Glomerular endothelial cell (primary cell): ENCODE measurements around the gene ZNF579. TPM values are rescaled to one million over a fixed set of nuclear protein-coding genes. Genes with fewer than 3 reads are reported as not detected.
"Not testable (repeated sequence)": the region's sequence is repeated elsewhere in the genome, so short reads cannot be mapped to it uniquely, and the experiment has no call there.

Experiments used
- DNase-seq: peaks from one replicate; pipeline ENCODE4 v3.0.0-alpha.2; 2011; ENCODE audit warnings: low read depth, low spot score; ENCODE audit errors: extremely low read depth
- total RNA-seq: library from RNA; depleted of rRNA; stranded (reverse); fragments of >200 nt; gene quantifications from 2 replicates; pipeline ENCODE4 v1.2.3, GENCODE V29; 2015

ZNF579 gene
- total RNA-seq, 1 donor from 2014 or later = 9.5 TPM

DNA sequence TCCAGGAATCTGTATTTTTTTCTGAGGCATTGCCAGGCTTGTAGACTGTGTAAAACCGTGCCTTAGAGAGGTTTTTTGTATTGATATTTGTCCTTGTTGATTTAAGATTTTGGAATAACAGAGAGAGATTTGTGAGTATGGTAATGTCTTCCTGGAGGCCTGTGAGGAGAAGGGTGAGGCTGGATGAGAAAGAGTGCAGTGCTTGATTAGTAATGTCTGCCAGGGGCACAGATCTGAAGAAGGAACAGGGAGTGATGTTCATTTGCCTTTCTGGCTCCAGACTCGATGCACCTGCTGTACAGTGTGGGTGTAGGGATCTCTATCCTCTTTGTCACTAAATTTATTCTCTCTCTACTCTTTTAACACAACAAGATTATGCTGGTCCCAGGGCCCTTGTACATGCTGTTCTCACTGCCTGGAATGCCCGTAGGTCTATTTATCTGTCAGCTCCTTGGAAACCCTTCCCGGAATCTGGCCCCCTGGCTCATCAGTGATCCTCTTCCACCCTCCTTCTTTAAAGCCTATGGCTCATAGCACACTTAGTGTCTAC lies 14.4 kb upstream of the ZNF579 start:
- no peak for DNase-seq

DNA sequence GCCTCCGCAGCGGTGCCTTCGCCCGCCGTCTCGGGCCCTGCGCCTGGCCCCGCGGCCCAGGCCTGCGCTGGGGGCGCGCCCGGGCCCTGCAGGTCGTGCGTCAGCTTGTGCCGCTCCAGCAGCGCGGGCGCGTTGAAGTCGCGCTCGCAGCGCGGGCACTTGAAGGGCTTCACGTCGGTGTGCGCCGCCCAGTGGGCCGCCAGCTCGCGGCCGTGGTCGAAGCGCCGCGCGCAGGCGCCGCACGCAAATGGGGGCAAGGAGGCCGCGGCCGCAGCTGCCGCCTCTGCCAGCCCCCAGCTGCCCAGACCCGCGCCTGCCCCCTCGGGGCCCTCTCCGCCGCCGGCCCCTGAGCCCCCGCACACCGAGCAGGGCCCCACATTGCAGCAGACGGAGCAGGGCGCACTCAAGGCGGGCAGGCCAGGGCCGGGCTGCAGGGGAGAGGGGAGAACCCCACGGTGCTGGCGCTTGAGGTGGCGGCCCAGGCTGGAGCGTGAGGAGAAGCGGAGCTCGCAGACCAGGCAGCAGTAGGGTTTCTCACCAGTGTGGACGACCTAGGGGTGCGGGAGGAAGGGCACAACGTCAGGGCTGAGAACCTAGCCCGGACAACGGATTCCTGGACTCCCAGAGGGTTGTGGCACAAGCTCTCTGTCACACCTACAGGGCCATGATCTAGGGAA lies 12.6 kb upstream of the ZNF579 start:
- no peak for DNase-seq

DNA sequence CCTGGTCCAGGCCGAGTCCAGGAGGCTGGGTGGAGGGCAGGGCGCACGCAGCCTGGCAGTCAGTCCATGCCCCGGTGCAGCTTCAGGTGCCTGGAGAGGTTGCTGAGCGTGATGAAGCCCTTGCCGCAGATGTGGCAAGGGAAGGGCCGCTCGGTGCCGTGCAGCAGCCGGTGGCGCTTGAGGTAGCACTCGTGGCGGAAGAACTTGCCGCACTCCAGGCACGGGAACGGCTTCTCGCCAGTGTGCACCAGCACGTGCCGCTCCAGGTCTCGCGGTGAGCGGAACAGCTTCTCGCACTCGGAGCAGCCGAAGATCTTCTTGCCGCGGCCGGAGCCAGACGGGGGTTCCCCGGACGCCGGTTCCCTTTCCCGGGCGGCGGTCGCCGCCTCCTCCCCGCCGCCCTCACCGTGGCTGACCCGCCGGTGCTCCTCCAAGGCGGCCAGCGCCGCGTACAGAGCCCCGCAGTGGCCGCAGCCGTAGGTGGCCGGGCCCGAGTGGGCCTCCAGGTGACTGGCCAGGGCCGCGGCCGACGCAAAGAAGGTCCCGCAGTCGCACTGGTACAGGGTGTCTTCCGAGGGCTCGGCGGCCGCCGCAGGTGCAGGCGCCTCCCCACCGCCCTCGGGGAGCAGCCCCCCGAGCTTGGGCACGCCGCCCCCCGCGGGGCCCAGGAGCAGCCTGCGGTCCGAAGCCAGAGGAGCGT lies 11.9 kb upstream of the ZNF579 start:
- no peak for DNase-seq

DNA sequence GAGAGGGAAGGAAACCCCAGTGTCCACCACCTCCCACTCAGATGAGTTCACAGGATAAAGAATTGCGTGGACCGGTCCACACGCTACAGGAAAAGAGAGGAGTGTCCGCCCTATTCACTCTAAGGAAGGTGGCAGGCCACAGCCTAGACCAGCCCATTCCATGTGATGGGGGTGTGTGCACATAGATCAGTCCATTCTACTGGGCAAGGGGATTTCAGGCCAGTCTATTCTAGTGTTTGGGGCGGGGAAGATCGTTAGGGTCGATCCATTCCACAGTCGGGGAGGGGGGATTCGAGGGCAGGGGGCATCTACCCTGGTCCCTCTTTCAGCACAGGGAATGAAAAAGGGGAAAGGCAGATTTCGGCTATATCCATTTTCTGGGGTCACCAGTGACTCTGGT lies 10.9 kb upstream of the ZNF579 start:
- no peak for DNase-seq

DNA sequence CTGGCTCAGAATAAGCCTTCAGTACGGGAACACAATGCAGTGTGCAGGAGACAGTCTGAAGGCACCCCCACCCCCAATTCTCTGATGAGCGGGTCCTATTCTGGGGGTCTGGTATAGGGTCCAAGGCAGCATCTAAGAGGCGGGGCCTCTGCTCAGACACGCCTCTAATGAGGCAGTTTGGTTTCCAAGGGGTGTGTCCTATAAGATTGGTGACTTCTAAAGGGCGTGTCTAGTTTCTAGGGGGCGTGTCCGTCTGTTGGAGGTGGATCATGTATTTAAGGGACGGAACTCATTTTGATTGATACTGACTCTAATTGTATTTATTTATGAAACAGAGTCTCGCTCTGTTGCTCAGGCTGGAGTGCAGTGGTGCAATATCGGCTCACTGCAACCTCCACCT lies 10.0 kb upstream of the ZNF579 start:
- DNase-seq = no peak

DNA sequence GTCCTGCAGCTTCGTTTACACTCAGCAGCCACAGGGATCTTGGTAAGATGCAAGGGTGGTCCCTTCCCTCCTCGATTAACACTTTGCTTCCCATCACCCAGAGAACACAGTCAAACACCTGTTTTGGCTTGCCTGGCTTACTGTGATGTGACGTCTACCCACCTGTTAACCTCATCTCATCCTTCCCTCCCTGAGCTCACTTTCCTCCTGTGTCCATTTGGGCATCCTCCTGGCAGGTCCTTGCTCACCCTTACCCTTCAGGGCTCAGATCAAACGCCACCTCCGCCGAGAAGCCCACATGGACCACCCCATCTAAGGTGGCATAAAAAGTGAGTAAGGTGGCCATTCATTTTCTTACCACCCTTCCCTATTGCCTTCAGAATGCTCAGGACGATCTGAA lies 9.5 kb upstream of the ZNF579 start:
- no peak for DNase-seq

DNA sequence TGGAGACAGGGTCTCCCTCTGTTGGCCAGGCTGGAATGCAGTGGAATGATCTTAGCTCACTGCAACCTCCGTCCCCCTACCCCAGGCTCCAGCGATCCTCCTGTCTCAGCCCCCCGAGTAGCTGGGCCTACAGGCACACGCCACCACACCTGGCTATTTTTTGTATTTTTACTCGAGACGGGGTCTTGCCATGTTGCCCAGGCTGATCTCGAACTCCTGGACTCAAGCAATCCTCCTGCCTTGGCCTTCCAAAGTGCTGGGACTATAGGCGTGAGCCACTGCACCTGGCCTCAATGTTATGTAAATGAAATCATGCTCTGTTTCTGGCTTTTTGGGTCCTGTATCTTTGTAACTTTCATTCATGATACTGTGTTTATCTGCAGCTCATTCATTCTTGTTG lies 8.1 kb upstream of the ZNF579 start:
- DNase-seq = no peak

DNA sequence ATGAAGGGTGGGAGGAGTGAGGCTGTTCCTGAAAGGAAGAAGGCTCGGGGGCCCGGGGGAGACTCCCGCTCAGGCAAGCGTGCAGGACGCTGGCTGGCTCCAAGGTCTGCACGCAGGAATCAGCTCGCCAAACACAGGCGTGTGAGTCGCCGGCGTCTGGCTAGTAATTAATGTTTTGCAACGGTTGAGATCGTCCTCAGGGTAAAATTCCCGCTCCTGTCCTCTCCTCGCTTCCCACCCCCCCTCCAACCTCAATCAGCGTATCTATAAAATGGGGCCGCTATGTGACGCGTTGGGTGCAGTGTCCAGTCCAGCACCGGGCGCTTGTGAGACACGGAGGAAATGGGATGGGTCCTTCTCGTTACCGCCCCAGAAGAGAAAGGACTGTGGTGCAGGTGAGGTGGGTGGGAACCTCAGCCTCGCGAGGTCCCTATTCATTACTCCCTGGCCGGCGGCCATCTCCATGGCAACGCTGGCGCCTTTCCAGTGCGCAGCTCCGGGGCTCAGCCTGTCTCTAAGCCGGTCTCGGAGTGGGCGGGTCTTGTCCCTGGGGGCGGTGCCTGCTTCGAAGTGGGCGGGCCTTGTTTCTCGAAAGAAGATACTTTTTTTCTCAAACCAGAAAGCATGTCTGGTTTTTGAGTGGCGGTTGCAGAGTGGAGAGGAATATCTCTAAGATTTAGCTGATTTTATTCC lies 6.5 kb upstream of the ZNF579 start:
- DNase-seq = no peak

DNA sequence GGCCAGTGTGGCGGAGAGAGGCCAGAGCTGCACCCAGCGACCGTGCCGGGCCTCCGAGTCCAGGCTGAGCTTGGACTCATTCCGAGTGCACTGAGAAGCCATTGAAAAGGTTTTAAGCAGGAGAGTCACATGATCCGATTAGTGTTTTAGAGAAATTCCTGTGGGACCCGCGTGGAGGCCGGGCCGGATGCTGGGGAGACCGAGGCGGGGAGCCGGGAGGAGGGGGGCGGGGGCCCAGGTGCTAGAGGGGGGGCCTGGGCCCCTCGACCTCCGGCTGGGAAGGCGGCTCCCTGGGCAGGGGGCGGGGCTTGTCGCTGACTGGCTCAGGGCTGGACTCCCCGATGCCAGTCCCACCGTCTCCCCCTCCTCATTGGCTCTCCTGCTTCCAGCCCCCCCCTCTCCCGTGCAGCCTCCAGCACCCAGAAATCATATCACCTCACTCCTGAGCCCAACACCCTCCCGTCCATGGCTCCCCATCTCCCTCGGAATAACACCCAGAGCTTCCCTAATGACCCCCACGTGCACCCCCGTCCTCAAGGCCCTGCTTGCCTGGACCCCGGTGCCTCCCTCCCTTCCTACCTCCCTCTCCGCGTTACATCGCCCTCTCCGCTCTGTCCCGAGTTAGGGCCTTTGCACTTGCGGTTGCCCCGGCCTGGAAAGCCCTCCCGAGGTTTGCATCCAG lies 5.2 kb upstream of the ZNF579 start:
- no peak for DNase-seq

DNA sequence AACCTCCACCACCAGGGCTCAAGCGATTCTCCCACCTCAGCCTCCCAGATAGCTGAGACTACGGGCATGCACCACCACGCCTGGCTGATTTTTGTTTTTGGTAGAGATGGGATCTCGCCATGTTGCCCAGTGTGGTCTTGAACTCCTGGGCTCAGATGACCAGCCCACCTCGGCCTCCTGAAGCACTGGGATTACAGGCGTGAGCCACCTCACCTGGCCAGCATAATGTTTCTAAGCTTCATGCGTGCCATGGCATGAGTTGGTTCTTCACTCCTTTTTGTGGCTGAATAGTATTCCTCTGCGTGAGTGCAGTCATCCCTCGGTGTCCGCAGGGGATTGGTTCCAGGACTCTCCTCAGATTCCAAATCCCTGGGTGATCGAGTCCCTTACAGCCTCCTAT lies 4.2 kb upstream of the ZNF579 start:
- DNase-seq = no peak

DNA sequence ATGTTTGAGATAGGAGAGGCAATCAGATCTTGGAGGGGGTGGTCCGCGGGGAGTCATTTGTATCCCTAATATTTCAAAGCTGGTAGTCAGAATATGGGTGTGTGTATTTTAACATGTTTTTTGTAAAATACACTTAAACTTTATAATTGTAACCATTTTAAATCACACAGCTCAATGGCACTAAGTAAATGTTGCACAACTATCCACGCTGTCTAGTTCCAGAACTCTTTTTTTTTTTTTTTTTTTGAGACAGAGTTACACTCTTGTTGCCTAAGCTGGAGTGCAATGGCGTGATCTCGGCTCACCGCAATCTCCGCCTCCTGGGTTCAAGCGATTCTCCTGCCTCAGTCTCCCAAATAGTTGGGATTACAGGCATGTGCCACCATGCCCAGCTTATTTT lies 3.2 kb upstream of the ZNF579 start:
- not testable (repeated sequence) for DNase-seq

DNA sequence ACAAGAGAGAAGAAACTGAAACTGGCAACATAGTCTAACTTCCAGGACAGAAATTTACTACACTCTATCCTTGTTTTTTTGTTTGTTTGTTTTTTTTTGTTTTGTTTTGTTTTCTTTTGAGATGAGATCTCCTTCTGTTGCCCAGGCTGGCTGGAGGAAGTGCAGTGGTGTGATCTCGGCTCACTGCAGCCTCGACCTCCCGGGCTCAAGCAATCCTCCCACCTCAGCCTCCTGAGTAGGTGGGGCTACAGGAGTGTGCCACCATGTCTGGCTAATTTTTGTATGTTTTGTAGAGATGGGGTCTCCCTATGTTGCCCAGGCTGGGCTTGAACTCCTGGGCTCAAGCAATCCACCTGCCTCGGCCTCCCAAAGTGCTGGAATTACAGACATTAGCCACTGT lies 1.6 kb upstream of the ZNF579 start:
- DNase-seq = not testable (repeated sequence)

DNA sequence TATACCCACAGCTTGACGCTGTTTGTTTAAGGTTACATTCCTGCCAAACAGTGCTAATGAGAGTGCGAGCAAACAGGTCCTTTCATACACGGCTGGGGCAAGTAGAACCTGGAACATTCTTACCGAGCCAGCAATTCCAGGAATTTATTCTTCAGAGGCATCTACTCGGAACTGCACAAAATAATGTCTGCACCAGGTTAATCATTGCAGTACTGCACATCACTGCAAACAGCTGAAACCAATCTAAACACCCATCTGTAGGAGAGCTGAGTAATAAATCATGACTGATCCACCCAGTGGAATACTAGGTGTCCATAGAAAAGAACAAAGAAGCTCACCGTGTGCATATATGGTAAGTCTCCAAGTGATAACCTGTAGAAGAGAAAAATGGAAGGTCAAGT lies 1.2 kb upstream of the ZNF579 start:
- no peak for DNase-seq

DNA sequence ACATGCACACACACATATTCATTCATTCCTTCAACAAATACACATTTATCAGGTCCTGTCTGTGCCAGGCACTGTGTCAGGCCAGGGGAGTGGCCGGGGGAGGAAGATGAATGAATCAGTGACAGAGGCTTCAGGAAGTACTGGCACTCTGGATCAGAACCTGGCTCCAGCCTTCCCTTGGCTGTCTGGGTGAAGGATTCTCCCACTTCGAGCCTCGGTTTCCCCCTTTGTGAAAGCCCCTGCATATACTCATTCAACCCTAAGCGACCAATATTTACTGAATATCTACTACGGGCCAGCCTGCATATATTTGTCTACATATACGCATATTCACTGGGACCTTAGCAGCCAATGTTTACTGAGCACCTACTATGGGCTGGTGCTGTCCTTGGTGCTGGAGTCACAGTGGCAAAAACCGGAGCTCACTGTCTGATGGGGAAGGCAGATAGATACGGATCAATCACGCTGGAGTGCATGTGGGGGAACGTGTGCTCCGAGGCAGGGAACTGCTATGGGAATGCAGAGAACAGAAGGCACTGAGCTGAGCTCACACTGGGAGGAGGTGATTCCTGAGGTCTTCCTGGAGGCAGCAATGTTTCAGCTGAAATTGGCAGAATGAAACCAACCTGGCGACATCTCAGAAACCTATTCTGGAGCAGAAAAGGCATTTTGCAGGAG lies 636 bp upstream of the ZNF579 start:
- no peak for DNase-seq

DNA sequence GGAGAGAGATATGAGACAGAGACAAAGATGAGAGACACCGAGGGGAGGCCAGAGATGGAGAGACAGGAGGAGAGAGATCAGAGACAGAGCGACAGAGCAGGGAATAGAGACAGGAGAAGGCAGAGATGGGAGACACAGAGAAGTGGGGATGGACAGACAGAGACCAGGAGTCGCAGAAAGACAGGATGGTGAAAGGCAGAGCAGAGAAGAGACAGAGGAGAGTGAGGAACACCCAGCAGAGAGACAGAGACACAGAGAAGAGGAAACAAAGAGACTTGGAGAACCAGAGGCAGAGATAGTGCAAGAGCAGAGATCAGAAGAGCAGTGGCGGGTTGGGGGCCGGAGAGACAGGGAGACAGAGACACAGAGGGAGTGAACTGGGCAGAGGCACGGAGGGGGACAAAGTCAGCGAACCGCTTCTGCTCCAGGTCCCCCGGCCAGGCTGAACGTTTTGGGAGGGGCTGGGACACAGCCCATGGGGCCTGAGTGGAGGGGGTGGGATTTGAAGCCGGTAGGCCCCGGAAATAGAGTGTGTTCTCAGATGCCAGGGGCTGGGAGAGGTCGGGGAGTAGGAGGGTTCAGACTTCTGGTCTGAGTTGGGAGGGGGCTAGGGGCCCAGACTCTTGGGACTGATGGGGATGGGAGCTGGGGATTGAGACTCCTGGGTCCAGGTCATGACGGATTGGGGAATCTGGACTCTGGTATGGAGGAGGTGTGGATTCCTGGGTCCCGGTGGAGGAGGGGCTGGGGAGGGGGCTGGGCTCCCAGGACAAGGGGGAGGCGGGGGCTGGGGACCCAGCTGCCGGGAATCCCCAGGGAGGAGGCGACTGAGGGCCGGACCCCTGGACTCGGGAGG lies 654 bp downstream of the ZNF579 start:
- DNase-seq = no peak

DNA sequence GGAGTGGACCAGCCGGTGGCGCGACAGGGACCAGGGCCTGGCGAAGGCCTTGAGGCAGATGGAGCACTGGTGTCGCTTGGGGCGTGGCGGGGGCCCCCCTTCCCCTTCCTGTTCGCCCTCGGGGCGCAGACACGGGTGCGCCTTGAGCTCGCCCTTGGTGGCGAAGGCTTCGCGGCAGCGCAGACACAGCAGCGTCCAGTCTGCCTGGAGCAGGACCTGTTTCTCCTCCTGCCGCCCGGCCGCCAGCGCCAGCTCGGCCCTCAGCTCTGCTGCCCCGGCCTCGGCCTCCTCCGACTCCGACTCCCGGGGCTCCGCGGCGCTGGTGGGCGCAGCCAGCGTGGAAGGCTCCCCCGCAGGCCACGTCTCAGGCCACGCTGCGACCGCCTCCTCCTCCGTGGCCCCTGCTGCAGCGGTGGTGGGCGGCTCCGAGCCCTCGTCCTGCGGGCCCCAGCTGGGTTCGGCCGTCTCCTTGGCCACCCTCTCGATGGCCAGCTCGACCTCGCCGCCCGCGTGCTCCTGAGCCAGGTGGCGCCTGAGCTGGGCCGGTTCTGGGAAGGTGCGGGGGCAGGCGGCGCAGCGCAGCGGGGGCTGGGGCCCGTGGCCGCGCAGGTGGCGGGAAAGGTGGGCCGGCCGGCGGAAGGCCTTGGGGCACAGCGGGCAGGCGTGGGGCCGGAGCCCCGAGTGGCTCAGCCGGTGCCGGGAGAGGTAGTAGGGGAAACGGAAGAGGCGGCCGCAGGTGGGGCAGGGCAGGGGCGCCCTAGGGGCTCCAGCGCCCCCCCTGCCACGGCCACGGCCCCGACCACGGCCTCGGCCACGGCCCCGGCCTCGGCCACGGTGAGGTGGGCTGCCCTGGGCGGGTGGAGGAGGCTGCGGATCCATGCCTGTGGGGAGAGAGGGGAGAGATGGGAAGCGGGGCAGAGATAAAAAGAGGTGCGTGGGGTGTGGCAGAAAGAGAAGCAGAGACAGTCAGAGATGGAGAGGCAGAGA lies 1.6 kb downstream of the ZNF579 start:
- DNase-seq = no peak

DNA sequence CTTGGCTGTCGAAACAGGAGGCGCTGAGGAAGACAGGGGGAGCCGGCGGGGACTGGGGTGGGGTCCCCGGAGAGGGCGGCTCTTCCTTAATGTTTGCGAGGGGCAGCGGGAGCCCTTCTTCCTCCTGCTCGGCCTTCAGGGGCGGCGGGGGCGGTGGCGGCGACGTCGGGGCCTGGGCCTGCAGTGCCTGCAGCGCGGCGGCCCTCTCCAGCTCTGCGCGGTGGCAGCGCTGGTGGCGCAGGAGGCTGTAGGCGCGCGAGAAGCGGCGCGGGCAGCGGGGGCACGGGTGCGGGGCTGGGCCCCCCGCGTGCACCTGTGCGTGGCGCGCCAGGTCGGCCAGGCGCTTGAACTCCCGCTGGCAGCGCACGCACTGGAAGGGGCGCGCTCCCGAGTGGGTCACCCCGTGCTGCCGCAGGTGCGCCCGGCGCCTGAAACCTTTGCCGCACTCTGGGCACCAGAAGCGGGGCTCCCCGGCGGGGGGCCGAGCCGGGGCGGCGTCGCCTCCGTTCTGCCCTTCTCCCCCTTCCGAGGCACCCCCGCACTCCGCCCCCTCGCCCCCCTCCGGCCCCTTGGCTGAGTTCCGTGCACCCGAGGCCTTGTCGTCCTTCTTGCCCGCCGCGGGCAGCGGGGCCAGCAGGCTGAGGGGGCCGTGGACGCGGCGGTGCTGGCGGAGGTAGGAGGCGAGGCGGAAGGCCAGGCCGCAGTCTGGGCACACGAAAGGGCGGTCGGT lies 2.5 kb downstream of the ZNF579 start:
- DNase-seq = no peak

DNA sequence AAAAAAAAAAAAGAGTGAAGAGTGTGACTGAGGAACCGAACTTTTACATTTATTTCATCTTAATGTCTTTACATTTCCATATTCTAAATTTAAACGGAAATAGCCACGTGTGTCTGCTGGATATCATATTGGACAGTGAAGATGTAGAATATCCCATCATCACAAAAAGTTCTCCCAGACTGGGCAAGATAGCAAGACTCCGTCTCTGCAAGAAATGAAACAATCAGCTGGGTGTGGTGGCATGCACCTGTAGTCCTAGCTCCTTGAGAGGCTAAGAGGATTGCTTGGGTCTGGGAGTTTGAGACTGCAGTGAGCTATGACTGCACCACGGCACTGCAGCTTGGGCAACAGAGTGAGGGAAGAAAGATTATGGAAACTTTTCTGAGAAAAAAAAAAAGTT lies 3.9 kb downstream of the ZNF579 start:
- no peak for DNase-seq
